Measurements from ENCODE around the gene GTF2IRD1. TPM values are rescaled to one million over a fixed set of nuclear protein-coding genes. Genes with fewer than 3 reads are reported as not detected.

Gene GTF2IRD1
- total RNA-seq (2014; rRNA removed; shearing (Covaris generic); ENCODE audit: low replicate concordance), result not detected in 2 replicates

- no peaks in the 10 kb centered on the region for H3K79me2 ChIP-seq (ENCODE audit: low read length)
- H3K9me2 ChIP-seq (replicated peaks; ENCODE audit: insufficient read depth, low read length), result no peaks in the 10 kb centered on the region
- no peaks in the 10 kb centered on the region for H3K27me3 ChIP-seq (ENCODE audit: low read length)
- no peak within 1 kb of the TSS for H3K4me2 ChIP-seq (ENCODE audit: low read depth, low read length, poor library complexity, severe bottlenecking)
- no peak within 1 kb of the TSS for H3K9ac ChIP-seq (ENCODE audit: low read length)
- H3K36me3 ChIP-seq (ENCODE audit: insufficient read depth, low read length), result no peaks in the 10 kb centered on the region
- H3K4me1 ChIP-seq (ENCODE audit: low read length), result no peaks in the 10 kb centered on the region
- DNase-seq, result no peak
- H2AFZ ChIP-seq (ENCODE audit: low read length), result no peak within 1 kb of the TSS
- no peaks in the 10 kb centered on the region for H4K20me1 ChIP-seq (ENCODE audit: insufficient read depth, low read depth, low read length)
- no peak within 1 kb of the TSS for H3K27ac ChIP-seq (ENCODE audit: low read length)
- H3K9me3 ChIP-seq (ENCODE audit: low read length), result no peaks in the 10 kb centered on the region
- H3K4me3 ChIP-seq (ENCODE audit: low read length), result no peak within 1 kb of the TSS
Observed at GRCh38 chr7:74453322-74454011, at the start of gene GTF2IRD1. Gene GTF2IRD1 (plus strand): TSS chr7:74453906. CDS start chr7:74508081, 54,175 bp downstream.

- Histone ChIP-seq H3K9me3 (ENCODE audit: low read length) (no peaks in the 10 kb centered on the region), H3K4me1 (ENCODE audit: low read length) (no peaks in the 10 kb centered on the region), H3K4me2 (ENCODE audit: low read depth, low read length, poor library complexity, severe bottlenecking) (no peak overlapping the region), H3K9me2 (replicated peaks; ENCODE audit: insufficient read depth, low read length) (no peaks in the 10 kb centered on the region), H2AFZ (ENCODE audit: low read length) (no peak overlapping the region), H3K27me3 (ENCODE audit: low read length) (no peaks in the 10 kb centered on the region), H3K4me3 (ENCODE audit: low read length) (no peak overlapping the region), H3K36me3 (ENCODE audit: insufficient read depth, low read length) (no peaks in the 10 kb centered on the region), H3K9ac (ENCODE audit: low read length) (no peak overlapping the region), H3K79me2 (ENCODE audit: low read length) (no peaks in the 10 kb centered on the region), H4K20me1 (ENCODE audit: insufficient read depth, low read depth, low read length) (no peaks in the 10 kb centered on the region), H3K27ac (ENCODE audit: low read length) (no peak overlapping the region)
- no peak for DNase-seq
Observed at GRCh38 chr7:74404388-74404700, 49.4 kb upstream of the GTF2IRD1 start.

GRCh38 chr7:74404741-74405140 is 49.0 kb upstream of the GTF2IRD1 start:
- H3K4me2 ChIP-seq (ENCODE audit: low read depth, low read length, poor library complexity, severe bottlenecking), result no peak overlapping the region

GRCh38 chr7:74405191-74405898 is 48.4 kb upstream of the GTF2IRD1 start:
- H3K27me3 ChIP-seq (ENCODE audit: low read length), result no peaks in the 10 kb centered on the region
- no peaks in the 10 kb centered on the region for H3K4me1 ChIP-seq (ENCODE audit: low read length)
- H3K36me3 ChIP-seq (ENCODE audit: insufficient read depth, low read length), result no peaks in the 10 kb centered on the region
- H3K9me2 ChIP-seq (replicated peaks; ENCODE audit: insufficient read depth, low read length), result no peaks in the 10 kb centered on the region
- no peak overlapping the region for H3K4me3 ChIP-seq (ENCODE audit: low read length)
- H4K20me1 ChIP-seq (ENCODE audit: insufficient read depth, low read depth, low read length), result no peaks in the 10 kb centered on the region
- no peak overlapping the region for H3K4me2 ChIP-seq (ENCODE audit: low read depth, low read length, poor library complexity, severe bottlenecking)
- no peak overlapping the region for H3K27ac ChIP-seq (ENCODE audit: low read length)
- H3K79me2 ChIP-seq (ENCODE audit: low read length), result no peaks in the 10 kb centered on the region
- no peak overlapping the region for H2AFZ ChIP-seq (ENCODE audit: low read length)
- no peak overlapping the region for H3K9ac ChIP-seq (ENCODE audit: low read length)
- peak; percentile 71 for DNase-seq
- H3K9me3 ChIP-seq (ENCODE audit: low read length), result no peaks in the 10 kb centered on the region

More at GRCh38 chr7:74404741-74405140, 49.0 kb upstream of the GTF2IRD1 start:
- DNase-seq, result no peak
- no peak overlapping the region for H3K4me3 ChIP-seq (ENCODE audit: low read length)
- no peak overlapping the region for H3K9ac ChIP-seq (ENCODE audit: low read length)
- H4K20me1 ChIP-seq (ENCODE audit: insufficient read depth, low read depth, low read length), result no peaks in the 10 kb centered on the region
- H3K36me3 ChIP-seq (ENCODE audit: insufficient read depth, low read length), result no peaks in the 10 kb centered on the region
- H3K27me3 ChIP-seq (ENCODE audit: low read length), result no peaks in the 10 kb centered on the region
- no peak overlapping the region for H3K27ac ChIP-seq (ENCODE audit: low read length)
- no peaks in the 10 kb centered on the region for H3K9me2 ChIP-seq (replicated peaks; ENCODE audit: insufficient read depth, low read length)
- H3K4me1 ChIP-seq (ENCODE audit: low read length), result no peaks in the 10 kb centered on the region
- H2AFZ ChIP-seq (ENCODE audit: low read length), result no peak overlapping the region
- H3K9me3 ChIP-seq (ENCODE audit: low read length), result no peaks in the 10 kb centered on the region
- H3K79me2 ChIP-seq (ENCODE audit: low read length), result no peaks in the 10 kb centered on the region

GRCh38 chr7:74405899-74406512 is 47.7 kb upstream of the GTF2IRD1 start:
- Histone ChIP-seq H2AFZ (ENCODE audit: low read length) (no peak overlapping the region), H4K20me1 (ENCODE audit: insufficient read depth, low read depth, low read length) (no peaks in the 10 kb centered on the region), H3K4me3 (ENCODE audit: low read length) (no peak overlapping the region), H3K9me2 (replicated peaks; ENCODE audit: insufficient read depth, low read length) (no peaks in the 10 kb centered on the region), H3K4me2 (ENCODE audit: low read depth, low read length, poor library complexity, severe bottlenecking) (no peak overlapping the region), H3K27ac (ENCODE audit: low read length) (no peak overlapping the region), H3K9me3 (ENCODE audit: low read length) (no peaks in the 10 kb centered on the region), H3K27me3 (ENCODE audit: low read length) (no peaks in the 10 kb centered on the region), H3K36me3 (ENCODE audit: insufficient read depth, low read length) (no peaks in the 10 kb centered on the region), H3K4me1 (ENCODE audit: low read length) (no peaks in the 10 kb centered on the region), H3K79me2 (ENCODE audit: low read length) (no peaks in the 10 kb centered on the region), H3K9ac (ENCODE audit: low read length) (no peak overlapping the region)
- no peak for DNase-seq

- Histone ChIP-seq H3K79me2 (ENCODE audit: low read length) (no peaks in the 10 kb centered on the region), H3K36me3 (ENCODE audit: insufficient read depth, low read length) (no peaks in the 10 kb centered on the region), H4K20me1 (ENCODE audit: insufficient read depth, low read depth, low read length) (no peaks in the 10 kb centered on the region), H3K4me2 (ENCODE audit: low read depth, low read length, poor library complexity, severe bottlenecking) (no peak overlapping the region), H3K9me3 (ENCODE audit: low read length) (no peaks in the 10 kb centered on the region), H3K4me1 (ENCODE audit: low read length) (no peaks in the 10 kb centered on the region), H3K9me2 (replicated peaks; ENCODE audit: insufficient read depth, low read length) (no peaks in the 10 kb centered on the region), H3K4me3 (ENCODE audit: low read length) (no peak overlapping the region), H3K27me3 (ENCODE audit: low read length) (no peaks in the 10 kb centered on the region), H3K27ac (ENCODE audit: low read length) (no peak overlapping the region), H3K9ac (ENCODE audit: low read length) (no peak overlapping the region), H2AFZ (ENCODE audit: low read length) (no peak overlapping the region)
- no peak for DNase-seq
Observed at GRCh38 chr7:74407958-74408357, 45.7 kb upstream of the GTF2IRD1 start.

GRCh38 chr7:74409571-74409970 is 44.1 kb upstream of the GTF2IRD1 start:
- Histone ChIP-seq H3K9me3 (ENCODE audit: low read length) (no peaks in the 10 kb centered on the region), H3K27me3 (ENCODE audit: low read length) (no peaks in the 10 kb centered on the region), H3K4me2 (ENCODE audit: low read depth, low read length, poor library complexity, severe bottlenecking) (no peak overlapping the region), H3K4me3 (ENCODE audit: low read length) (no peak overlapping the region), H3K36me3 (ENCODE audit: insufficient read depth, low read length) (no peaks in the 10 kb centered on the region), H2AFZ (ENCODE audit: low read length) (no peak overlapping the region), H3K9ac (ENCODE audit: low read length) (no peak overlapping the region), H3K9me2 (replicated peaks; ENCODE audit: insufficient read depth, low read length) (no peaks in the 10 kb centered on the region), H3K27ac (ENCODE audit: low read length) (no peak overlapping the region), H4K20me1 (ENCODE audit: insufficient read depth, low read depth, low read length) (no peaks in the 10 kb centered on the region), H3K4me1 (ENCODE audit: low read length) (no peaks in the 10 kb centered on the region), H3K79me2 (ENCODE audit: low read length) (no peaks in the 10 kb centered on the region)
- no peak for DNase-seq

GRCh38 chr7:74410772-74411171 is 42.9 kb upstream of the GTF2IRD1 start:
- H3K9me2 ChIP-seq (replicated peaks; ENCODE audit: insufficient read depth, low read length), result no peaks in the 10 kb centered on the region
- H2AFZ ChIP-seq (ENCODE audit: low read length), result no peak overlapping the region
- H3K4me2 ChIP-seq (ENCODE audit: low read depth, low read length, poor library complexity, severe bottlenecking), result no peak overlapping the region
- no peak overlapping the region for H3K4me3 ChIP-seq (ENCODE audit: low read length)
- no peaks in the 10 kb centered on the region for H4K20me1 ChIP-seq (ENCODE audit: insufficient read depth, low read depth, low read length)
- no peaks in the 10 kb centered on the region for H3K27me3 ChIP-seq (ENCODE audit: low read length)
- H3K36me3 ChIP-seq (ENCODE audit: insufficient read depth, low read length), result no peaks in the 10 kb centered on the region
- H3K9ac ChIP-seq (ENCODE audit: low read length), result no peak overlapping the region
- no peaks in the 10 kb centered on the region for H3K4me1 ChIP-seq (ENCODE audit: low read length)
- no peak overlapping the region for H3K27ac ChIP-seq (ENCODE audit: low read length)
- no peak for DNase-seq
- no peaks in the 10 kb centered on the region for H3K9me3 ChIP-seq (ENCODE audit: low read length)
- H3K79me2 ChIP-seq (ENCODE audit: low read length), result no peaks in the 10 kb centered on the region

Measured in Karpas-422 (cell line).